CD4-positive, CD25-positive, alpha-beta regulatory T cell (primary cell): ENCODE results near the gene PHF19. TPM values are rescaled to one million over a fixed set of nuclear protein-coding genes. Genes with fewer than 3 reads are reported as not detected.

Source experiments
- ATAC-seq, 2 donors: fragments of 150-1000 bp; cut with Tn5 transposase; one replicate each; pipeline ENCODE4 v1.10.0; 2021; ENCODE audit warnings: low read depth in 2 of 2, moderate number of reproducible peaks in 2 of 2, moderate library complexity in 1 of 2
- DNase-seq, 3 donors: peaks; one replicate each; pipeline versions ENCODE4 v3.0.0 to v3.0.0-alpha.2; 2012 to 2022; ENCODE audit warnings: mixed read lengths in 1 of 3
- H3K27ac ChIP-seq: one replicate; pipeline ENCODE4 v1.7.0; 2013; ENCODE audit warnings: mild to moderate bottlenecking, low read length; ENCODE audit not compliant: insufficient read depth, poor library complexity, severe bottlenecking
- H3K27me3 ChIP-seq: one replicate; pipeline ENCODE4 v1.7.0; 2013; ENCODE audit warnings: low read length; ENCODE audit not compliant: control insufficient read depth, insufficient read depth
- H3K36me3 ChIP-seq: one replicate; pipeline ENCODE4 v1.7.0; 2013; ENCODE audit warnings: mild to moderate bottlenecking, low read length, moderate library complexity; ENCODE audit not compliant: control insufficient read depth, insufficient read depth
- H3K4me1 ChIP-seq: 2 replicates; pipeline ENCODE4 v1.7.0; 2013; ENCODE audit warnings: mild to moderate bottlenecking, low read length; ENCODE audit not compliant: insufficient read depth, control insufficient read depth, poor library complexity, severe bottlenecking
- H3K4me3 ChIP-seq: one replicate; pipeline ENCODE4 v1.7.0; 2013; ENCODE audit warnings: low read depth, mild to moderate bottlenecking, low read length, moderate library complexity
- H3K9me3 ChIP-seq, 2 experiments: 1 replicate in 1 of 2; 2 replicates in 1 of 2; pipeline ENCODE4 v1.7.0; 2013; ENCODE audit warnings: low read length in 2 of 2, mild to moderate bottlenecking in 1 of 2, moderate library complexity in 1 of 2; ENCODE audit not compliant: control insufficient read depth in 2 of 2
- H3K27ac Mint-ChIP-seq, 3 donors: one replicate each; pipeline ENCODE4 v1.8.0; 2020 to 2022; ENCODE audit warnings: mild to moderate bottlenecking in 3 of 3, mixed read lengths in 3 of 3, moderate library complexity in 2 of 3
- H3K27me3 Mint-ChIP-seq: one replicate; pipeline ENCODE4 v1.8.0; 2022; ENCODE audit warnings: mild to moderate bottlenecking, mixed read lengths
- H3K36me3 Mint-ChIP-seq: one replicate; pipeline ENCODE4 v1.8.0; 2020; ENCODE audit warnings: mixed read lengths
- H3K4me1 Mint-ChIP-seq, 4 donors: one replicate each; pipeline ENCODE4 v1.8.0; 2020 to 2022; ENCODE audit warnings: mixed read lengths in 4 of 4, mild to moderate bottlenecking in 1 of 4
- H3K4me3 Mint-ChIP-seq, 4 donors: one replicate each; pipeline ENCODE4 v1.8.0; 2020 to 2022; ENCODE audit warnings: mild to moderate bottlenecking in 4 of 4, mixed read lengths in 4 of 4, moderate library complexity in 3 of 4
- H3K9me3 Mint-ChIP-seq, 7 donors: one replicate each; pipeline ENCODE4 v1.8.0; 2020 to 2022; ENCODE audit warnings: mixed read lengths in 7 of 7, mild to moderate bottlenecking in 3 of 7, moderate library complexity in 2 of 7
- polyA plus RNA-seq, 4 donors: library from polyadenylated mRNA; unstranded; fragments of 300-500 nt; fragmentation: Illumina TruSeq; gene quantifications; one replicate each; pipeline ENCODE4 v1.2.3, GENCODE V29; 2021
- total RNA-seq: library from RNA; stranded (reverse); gene quantifications from one replicate; pipeline ENCODE4 v1.2.3, GENCODE V29; 2022

PHF19 gene
- total and polyA plus RNA-seq, 5 donors from 2014 or later, result 21.4 to 149 (median 40.0) TPM

- Mint-ChIP-seq H3K36me3 (peaks cover 81% of the 10 kb centered on the region), H3K27ac (peak overlapping the region; percentile 95 to 100 (median 97)), H3K9me3 (no peaks in the 10 kb centered on the region), H3K27me3 (no peaks in the 10 kb centered on the region), H3K4me1 (peaks cover 25 to 89% (median 63%) of the 10 kb centered on the region in 4 donors), H3K4me3 (peak overlapping the region; percentile 95 to 99 (median 95))
- Histone ChIP-seq H3K27me3 (no peaks in the 10 kb centered on the region), H3K4me1 (peaks cover 98% of the 10 kb centered on the region), H3K36me3 (peaks cover 65% of the 10 kb centered on the region), H3K9me3 (no peaks in the 10 kb centered on the region), H3K27ac (peak overlapping the region; percentile 99), H3K4me3 (peak overlapping the region; percentile 96)
- ATAC-seq (no peak), DNase-seq (no peak)
Observed at GRCh38 chr9:120921661-120922181, 44.7 kb upstream of the PHF19 start.

- Mint-ChIP-seq H3K4me1 (peaks cover 31 to 92% (median 69%) of the 10 kb centered on the region in 4 donors), H3K27ac (peak overlapping the region; percentile 95 to 100 (median 97)), H3K36me3 (peaks cover 85% of the 10 kb centered on the region), H3K9me3 (no peaks in the 10 kb centered on the region), H3K27me3 (no peaks in the 10 kb centered on the region), H3K4me3 (peak overlapping the region; percentile 95 to 99 (median 95))
- ATAC-seq (no peak), DNase-seq (no peak)
- Histone ChIP-seq H3K4me1 (peaks cover 100% of the 10 kb centered on the region), H3K4me3 (peak overlapping the region; percentile 96), H3K27me3 (no peaks in the 10 kb centered on the region), H3K9me3 (no peaks in the 10 kb centered on the region), H3K27ac (peak overlapping the region; percentile 99), H3K36me3 (peaks cover 65% of the 10 kb centered on the region)
Observed at GRCh38 chr9:120920806-120921178, 43.8 kb upstream of the PHF19 start.

- Histone ChIP-seq H3K9me3 (no peaks in the 10 kb centered on the region), H3K4me1 (peaks cover 100% of the 10 kb centered on the region), H3K27ac (peak overlapping the region; percentile 99), H3K27me3 (no peaks in the 10 kb centered on the region), H3K4me3 (peak overlapping the region; percentile 96), H3K36me3 (peaks cover 67% of the 10 kb centered on the region)
- Mint-ChIP-seq H3K36me3 (peaks cover 81% of the 10 kb centered on the region), H3K4me3 (peak overlapping the region; percentile 95 to 99 (median 95)), H3K27me3 (no peaks in the 10 kb centered on the region), H3K27ac (peak overlapping the region; percentile 95 to 100 (median 97)), H3K9me3 (no peaks in the 10 kb centered on the region), H3K4me1 (peaks cover 31 to 96% (median 70%) of the 10 kb centered on the region in 4 donors)
- ATAC-seq, result peak in 1 of 2 donors; percentile 24
- no peak for DNase-seq
Observed at GRCh38 chr9:120919843-120920805, 43.1 kb upstream of the PHF19 start.

GRCh38 chr9:120918931-120919842 is 42.2 kb upstream of the PHF19 start:
- peak overlapping the region; percentile 99 for H3K27ac ChIP-seq
- no peaks in the 10 kb centered on the region for H3K9me3 ChIP-seq
- H3K36me3 Mint-ChIP-seq, result peaks cover 80% of the 10 kb centered on the region
- peak overlapping the region; percentile 96 for H3K4me3 ChIP-seq
- peaks cover 100% of the 10 kb centered on the region for H3K4me1 ChIP-seq
- no peaks in the 10 kb centered on the region for H3K27me3 ChIP-seq
- H3K9me3 Mint-ChIP-seq, result no peaks in the 10 kb centered on the region
- no peaks in the 10 kb centered on the region for H3K27me3 Mint-ChIP-seq
- peak overlapping the region; percentile 95 to 100 (median 97) for H3K27ac Mint-ChIP-seq
- H3K4me1 Mint-ChIP-seq, result peaks cover 31 to 97% (median 73%) of the 10 kb centered on the region in 4 donors
- peaks cover 76% of the 10 kb centered on the region for H3K36me3 ChIP-seq
- DNase-seq, result no peak
- H3K4me3 Mint-ChIP-seq, result peak overlapping the region; percentile 95 to 99 (median 95)
- no peak for ATAC-seq

GRCh38 chr9:120917929-120918762 is 41.2 kb upstream of the PHF19 start:
- H3K9me3 Mint-ChIP-seq, result no peaks in the 10 kb centered on the region
- no peak for ATAC-seq
- no peak for DNase-seq
- H3K27me3 ChIP-seq, result no peaks in the 10 kb centered on the region
- peak overlapping the region; percentile 95 to 100 (median 97) for H3K27ac Mint-ChIP-seq
- peak overlapping the region; percentile 99 for H3K27ac ChIP-seq
- H3K4me3 Mint-ChIP-seq, result peak overlapping the region; percentile 87 to 99 (median 95)
- H3K4me1 Mint-ChIP-seq, result peaks cover 35 to 96% (median 72%) of the 10 kb centered on the region in 4 donors
- H3K4me3 ChIP-seq, result peak overlapping the region; percentile 96
- H3K4me1 ChIP-seq, result peaks cover 100% of the 10 kb centered on the region
- peaks cover 78% of the 10 kb centered on the region for H3K36me3 ChIP-seq
- H3K27me3 Mint-ChIP-seq, result no peaks in the 10 kb centered on the region
- no peaks in the 10 kb centered on the region for H3K9me3 ChIP-seq
- peaks cover 79% of the 10 kb centered on the region for H3K36me3 Mint-ChIP-seq

GRCh38 chr9:120916991-120917880 is 40.2 kb upstream of the PHF19 start:
- no peaks in the 10 kb centered on the region for H3K27me3 Mint-ChIP-seq
- H3K4me1 ChIP-seq, result peaks cover 96% of the 10 kb centered on the region
- DNase-seq (no peak), ATAC-seq (no peak)
- H3K36me3 ChIP-seq, result peaks cover 76% of the 10 kb centered on the region
- peaks cover 78% of the 10 kb centered on the region for H3K36me3 Mint-ChIP-seq
- H3K4me3 Mint-ChIP-seq, result peak overlapping the region; percentile 66 to 99 (median 76)
- no peaks in the 10 kb centered on the region for H3K9me3 Mint-ChIP-seq
- H3K27ac ChIP-seq, result peak overlapping the region; percentile 99
- H3K27ac Mint-ChIP-seq, result peak overlapping the region; percentile 91 to 100 (median 97)
- H3K4me3 ChIP-seq, result peak overlapping the region; percentile 96
- H3K9me3 ChIP-seq, result no peaks in the 10 kb centered on the region
- H3K27me3 ChIP-seq, result no peaks in the 10 kb centered on the region
- H3K4me1 Mint-ChIP-seq, result peaks cover 28 to 96% (median 67%) of the 10 kb centered on the region in 4 donors
